Mesothelial cell of epicardium (in vitro differentiated cells): ENCODE measurements around the gene RDX. TPM values are rescaled to one million over a fixed set of nuclear protein-coding genes. Genes with fewer than 3 reads are reported as not detected.

Experiments
- DNase-seq, 2 experiments: peaks; one replicate each; pipeline ENCODE4 v3.0.0; 2021; ENCODE audit warnings: low spot score in 2 of 2; ENCODE audit not compliant: unreplicated experiment in 2 of 2
- H3K27ac Mint-ChIP-seq: 2 replicates; pipeline ENCODE4 v1.8.0; 2021; ENCODE audit warnings: mixed read lengths
- H3K27me3 Mint-ChIP-seq: 2 replicates; pipeline ENCODE4 v1.8.0; 2021; ENCODE audit warnings: low read depth, mixed read lengths
- H3K36me3 Mint-ChIP-seq: 2 replicates; pipeline ENCODE4 v1.8.0; 2021; ENCODE audit warnings: mixed read lengths
- H3K4me1 Mint-ChIP-seq: 2 replicates; pipeline ENCODE4 v1.8.0; 2021; ENCODE audit warnings: mixed read lengths
- H3K4me3 Mint-ChIP-seq: 2 replicates; pipeline ENCODE4 v1.8.0; 2021; ENCODE audit warnings: mild to moderate bottlenecking, moderate library complexity, mixed read lengths
- H3K9me3 Mint-ChIP-seq: 2 replicates; pipeline ENCODE4 v1.8.0; 2021; ENCODE audit warnings: mixed read lengths
- total RNA-seq: library from RNA; stranded (reverse); gene quantifications from 3 replicates; pipeline ENCODE4 v1.2.1, GENCODE V29; 2021
- TF ChIP-seq, protein P1 (sequence below): fragments of 200-600 bp; sonication (generic); IDR thresholded peaks from one replicate; pipeline ENCODE4 v1.5.0; 2021; ENCODE audit warnings: antibody characterized with exemption; ENCODE audit not compliant: unreplicated experiment

Gene RDX
- total RNA-seq, 1 donor from 2014 or later = 117 TPM

DNA sequence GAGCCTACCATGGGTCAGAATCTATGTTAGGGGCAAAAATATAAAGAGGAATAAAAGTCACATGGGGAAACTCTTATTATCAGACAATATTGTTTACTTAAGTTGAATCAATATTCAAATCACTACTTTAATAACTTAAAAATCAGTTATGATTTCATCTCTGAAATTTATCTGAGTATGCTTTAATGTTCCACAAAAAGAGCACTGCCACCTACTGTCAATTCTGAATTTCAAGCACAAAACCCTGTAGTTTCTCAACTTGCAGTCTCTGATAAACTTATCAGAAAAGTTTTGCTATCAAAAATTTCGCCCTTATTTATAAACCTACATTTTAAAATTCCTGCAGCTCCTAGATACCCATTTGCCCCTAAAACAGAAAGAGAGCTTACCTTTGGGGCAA is 47.3 kb downstream of the RDX start:
- TF ChIP-seq, protein P1, sequence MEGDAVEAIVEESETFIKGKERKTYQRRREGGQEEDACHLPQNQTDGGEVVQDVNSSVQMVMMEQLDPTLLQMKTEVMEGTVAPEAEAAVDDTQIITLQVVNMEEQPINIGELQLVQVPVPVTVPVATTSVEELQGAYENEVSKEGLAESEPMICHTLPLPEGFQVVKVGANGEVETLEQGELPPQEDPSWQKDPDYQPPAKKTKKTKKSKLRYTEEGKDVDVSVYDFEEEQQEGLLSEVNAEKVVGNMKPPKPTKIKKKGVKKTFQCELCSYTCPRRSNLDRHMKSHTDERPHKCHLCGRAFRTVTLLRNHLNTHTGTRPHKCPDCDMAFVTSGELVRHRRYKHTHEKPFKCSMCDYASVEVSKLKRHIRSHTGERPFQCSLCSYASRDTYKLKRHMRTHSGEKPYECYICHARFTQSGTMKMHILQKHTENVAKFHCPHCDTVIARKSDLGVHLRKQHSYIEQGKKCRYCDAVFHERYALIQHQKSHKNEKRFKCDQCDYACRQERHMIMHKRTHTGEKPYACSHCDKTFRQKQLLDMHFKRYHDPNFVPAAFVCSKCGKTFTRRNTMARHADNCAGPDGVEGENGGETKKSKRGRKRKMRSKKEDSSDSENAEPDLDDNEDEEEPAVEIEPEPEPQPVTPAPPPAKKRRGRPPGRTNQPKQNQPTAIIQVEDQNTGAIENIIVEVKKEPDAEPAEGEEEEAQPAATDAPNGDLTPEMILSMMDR = no peak

DNA sequence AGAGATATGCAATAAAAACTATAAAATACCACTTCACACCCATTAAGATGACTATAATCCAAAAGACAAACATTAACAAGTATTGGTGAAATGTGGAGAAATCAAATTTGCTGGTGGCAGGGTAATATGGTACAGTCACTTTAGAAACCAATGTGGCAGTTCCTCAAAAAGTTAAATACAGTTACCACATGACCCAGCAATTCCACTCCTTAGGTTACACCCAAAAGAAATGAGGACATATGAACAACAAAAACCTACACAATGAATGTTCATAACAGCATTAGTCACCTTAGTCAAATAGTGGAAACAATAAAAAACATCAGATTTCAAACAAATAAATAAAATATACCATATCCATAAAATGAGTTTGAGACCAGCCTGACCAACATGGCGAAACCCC is 52.6 kb downstream of the RDX start:
- H3K9me3 Mint-ChIP-seq = peaks cover 4% of the 10 kb centered on the region
- H3K4me1 Mint-ChIP-seq = no peaks in the 10 kb centered on the region
- H3K27me3 Mint-ChIP-seq = no peaks in the 10 kb centered on the region
- TF ChIP-seq, protein P1 = no peak
- H3K27ac Mint-ChIP-seq = no peak overlapping the region
- H3K4me3 Mint-ChIP-seq = no peak overlapping the region
- peaks cover 38% of the 10 kb centered on the region for H3K36me3 Mint-ChIP-seq
- DNase-seq = no peak

More for the DNA sequence above, 47.3 kb downstream of the RDX start:
- Mint-ChIP-seq H3K27me3 (no peaks in the 10 kb centered on the region), H3K27ac (peak overlapping the region; percentile 12), H3K9me3 (no peaks in the 10 kb centered on the region), H3K4me3 (no peak overlapping the region), H3K4me1 (no peaks in the 10 kb centered on the region), H3K36me3 (peaks cover 25% of the 10 kb centered on the region)
- DNase-seq = no peak

DNA sequence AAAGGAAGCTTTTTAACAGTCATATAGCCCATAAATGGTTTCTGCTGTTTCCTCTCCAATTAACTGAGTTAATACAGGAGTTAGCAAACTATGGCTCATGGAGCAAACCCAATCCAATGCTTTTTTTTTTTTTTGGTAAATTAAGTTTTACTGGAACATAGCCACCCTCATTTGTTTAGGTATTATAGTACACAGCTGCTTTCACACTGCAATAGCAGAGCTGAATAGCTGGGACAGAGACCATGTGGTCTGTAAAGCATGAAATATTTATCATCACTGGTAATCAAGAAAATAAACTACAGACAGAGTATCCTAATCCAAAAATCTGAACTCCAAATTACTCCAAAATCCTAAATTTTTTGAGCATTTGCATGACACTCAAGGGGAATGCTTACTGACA is 53.7 kb downstream of the RDX start:
- H3K4me3 Mint-ChIP-seq = no peak overlapping the region
- peaks cover 4% of the 10 kb centered on the region for H3K9me3 Mint-ChIP-seq
- H3K4me1 Mint-ChIP-seq = no peaks in the 10 kb centered on the region
- TF ChIP-seq, protein P1 = no peak
- peaks cover 37% of the 10 kb centered on the region for H3K36me3 Mint-ChIP-seq
- no peaks in the 10 kb centered on the region for H3K27me3 Mint-ChIP-seq
- no peak overlapping the region for H3K27ac Mint-ChIP-seq
- no peak for DNase-seq

DNA sequence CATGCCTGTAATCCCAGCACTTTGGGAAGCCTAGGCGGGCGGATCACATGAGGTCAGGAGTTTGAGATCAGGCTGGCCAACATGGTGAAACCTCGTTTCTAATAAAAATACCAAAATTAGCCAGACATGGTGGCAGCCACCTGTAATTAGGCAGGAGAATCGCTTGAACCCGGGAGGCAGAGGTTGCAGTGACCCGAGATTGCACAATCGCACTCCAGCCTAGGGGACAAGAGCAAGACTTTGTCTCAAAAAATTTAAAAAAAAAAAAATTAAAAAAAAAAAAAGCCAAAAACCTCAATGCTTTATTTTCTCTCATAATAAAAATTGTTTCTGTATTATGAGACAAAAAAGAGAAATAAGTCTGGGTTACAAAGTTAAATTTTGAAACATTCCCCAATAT is 54.2 kb downstream of the RDX start:
- no peak overlapping the region for H3K27ac Mint-ChIP-seq
- DNase-seq = no peak
- H3K27me3 Mint-ChIP-seq = no peaks in the 10 kb centered on the region
- no peak overlapping the region for H3K4me3 Mint-ChIP-seq
- TF ChIP-seq, protein P1 = no peak
- H3K9me3 Mint-ChIP-seq = peaks cover 4% of the 10 kb centered on the region
- no peaks in the 10 kb centered on the region for H3K4me1 Mint-ChIP-seq
- H3K36me3 Mint-ChIP-seq = peaks cover 39% of the 10 kb centered on the region

DNA sequence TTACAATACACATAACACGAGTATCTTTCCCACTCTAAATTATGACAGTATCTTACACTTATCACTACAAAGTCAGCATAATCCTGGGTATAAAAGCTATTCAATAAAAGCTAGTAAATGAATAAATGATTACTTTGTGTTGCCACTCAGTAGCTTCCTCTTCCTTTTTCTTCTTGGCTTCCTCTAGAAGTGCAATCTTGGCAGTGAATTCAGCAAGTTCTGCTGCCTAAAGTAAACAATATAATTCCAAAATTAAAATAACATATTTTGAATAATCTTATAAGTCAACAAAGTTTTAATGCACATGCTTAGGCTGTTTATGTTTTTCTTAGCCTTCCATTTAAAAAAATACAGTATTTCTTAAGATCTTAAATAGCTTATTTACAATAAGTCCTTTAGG is 60.4 kb downstream of the RDX start:
- H3K9me3 Mint-ChIP-seq = peaks cover 4% of the 10 kb centered on the region
- TF ChIP-seq, protein P1 = no peak
- H3K4me1 Mint-ChIP-seq = no peaks in the 10 kb centered on the region
- peaks cover 42% of the 10 kb centered on the region for H3K36me3 Mint-ChIP-seq
- H3K27ac Mint-ChIP-seq = no peak overlapping the region
- no peak overlapping the region for H3K4me3 Mint-ChIP-seq
- no peaks in the 10 kb centered on the region for H3K27me3 Mint-ChIP-seq
- no peak for DNase-seq

DNA sequence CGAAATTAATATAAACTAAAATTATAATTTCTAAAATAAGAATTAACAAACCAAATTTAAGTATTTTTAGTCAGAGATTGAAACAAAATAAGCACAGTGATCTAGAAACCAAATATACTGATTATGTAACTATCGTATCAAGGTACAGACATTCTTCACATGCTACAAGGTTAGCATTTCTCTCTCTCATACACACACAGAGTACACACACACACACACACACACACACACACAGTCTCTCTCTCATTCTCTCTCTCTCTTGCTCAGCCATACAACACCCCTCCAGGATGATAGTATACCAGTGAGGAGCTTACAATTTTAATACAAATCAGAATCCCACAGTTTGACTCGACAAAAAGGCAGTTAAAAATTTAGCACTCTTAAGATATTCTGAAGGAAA is 66.0 kb downstream of the RDX start:
- TF ChIP-seq, protein P1 = no peak
- no peak for DNase-seq
- Mint-ChIP-seq H3K27ac (no peak overlapping the region), H3K4me1 (no peaks in the 10 kb centered on the region), H3K36me3 (peaks cover 27% of the 10 kb centered on the region), H3K9me3 (no peaks in the 10 kb centered on the region), H3K4me3 (no peak overlapping the region), H3K27me3 (no peaks in the 10 kb centered on the region)
